Stimulated activated CD8-positive, alpha-beta memory T cell treated with anti-CD3 and anti-CD28 coated beads, Interleukin-15, amount 100 ng/mL, for 4 hours (primary cell): ENCODE data around the gene IFNL3.
"Not testable (repeated sequence)": the region's sequence is repeated elsewhere in the genome, so short reads cannot be mapped to it uniquely, and the experiment has no call there.

Source experiments
- DNase-seq, 2 donors: peaks; one replicate each; pipeline ENCODE4 v3.0.0-alpha.2; 2020; ENCODE audit warnings: low read depth in 2 of 2

IFNL3 gene

DNA sequence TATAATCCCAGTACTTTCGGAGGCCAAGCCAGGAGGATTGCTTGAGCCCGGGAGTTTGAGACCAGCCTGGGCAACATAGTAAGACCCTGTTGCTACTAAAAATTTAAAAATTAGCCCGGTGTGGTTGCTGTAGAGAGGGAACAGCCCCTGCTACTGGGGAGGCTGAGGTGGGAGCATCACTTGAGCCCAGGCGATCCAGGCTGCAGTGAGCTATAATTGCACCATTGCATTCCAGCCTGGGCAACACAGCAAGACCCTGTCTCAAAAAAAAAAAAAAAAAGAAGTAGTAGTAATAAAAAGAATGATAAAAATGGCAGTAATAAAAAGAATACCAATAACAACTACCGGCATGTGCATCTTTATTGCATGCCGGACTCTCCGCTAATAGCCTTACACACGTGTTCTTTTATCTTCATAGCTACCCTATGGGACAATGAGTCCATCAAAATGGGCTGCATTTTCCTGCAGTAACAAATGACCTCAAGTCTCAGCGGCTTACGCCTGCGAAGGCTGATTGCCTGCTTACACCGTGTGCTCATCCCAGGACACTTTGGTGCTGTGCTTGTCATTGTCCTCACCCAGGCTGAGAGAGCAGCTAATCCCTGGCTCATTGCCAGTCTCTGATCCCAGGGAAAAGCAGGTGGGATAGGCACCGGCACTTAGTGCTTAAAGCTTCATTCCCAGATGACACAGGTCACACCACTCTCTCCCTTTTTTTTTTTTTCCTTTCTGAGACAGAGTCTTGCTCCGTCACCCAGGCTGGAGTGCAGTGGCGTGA lies 26.4 kb downstream of the IFNL3 start:
- no peak for DNase-seq

DNA sequence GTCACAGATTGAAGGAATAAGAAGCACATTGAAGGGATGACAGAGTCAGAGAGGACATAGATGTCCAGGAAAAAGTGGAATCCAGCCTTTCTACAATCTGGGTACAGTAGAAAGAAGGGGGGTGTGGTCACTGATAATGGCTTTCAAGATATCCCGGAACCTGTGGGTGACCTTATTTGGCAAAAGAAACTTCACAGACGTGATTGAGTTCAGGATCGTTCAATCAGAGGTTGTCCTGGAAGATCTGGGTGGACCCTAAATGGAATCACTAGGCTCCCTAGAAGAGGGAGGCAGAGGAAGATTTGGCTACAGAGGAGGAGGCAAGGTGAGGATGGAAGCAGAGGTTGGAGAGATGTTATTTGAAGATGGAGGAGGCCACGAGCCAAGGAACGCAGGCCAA lies 27.7 kb downstream of the IFNL3 start:
- no peak for DNase-seq

DNA sequence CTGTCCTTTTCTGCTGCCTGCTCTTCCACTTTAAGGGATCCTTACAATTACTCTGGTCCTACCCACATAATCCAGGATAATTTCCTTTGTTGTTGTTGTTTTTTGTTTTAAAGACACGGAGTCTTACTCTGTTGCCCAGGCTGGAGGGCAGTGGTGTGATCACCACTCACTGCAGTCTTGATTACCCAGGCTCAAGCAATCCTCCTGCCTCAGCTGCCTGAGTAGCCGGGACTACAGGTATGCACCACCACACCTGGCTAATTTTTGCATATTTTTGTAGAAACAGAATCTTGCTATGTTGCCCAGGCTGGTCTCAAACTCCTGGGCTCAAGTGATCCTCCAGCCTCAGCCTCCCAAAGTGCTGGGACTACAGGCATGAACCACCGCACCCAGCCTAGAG lies 29.5 kb downstream of the IFNL3 start:
- not testable (repeated sequence) for DNase-seq

DNA sequence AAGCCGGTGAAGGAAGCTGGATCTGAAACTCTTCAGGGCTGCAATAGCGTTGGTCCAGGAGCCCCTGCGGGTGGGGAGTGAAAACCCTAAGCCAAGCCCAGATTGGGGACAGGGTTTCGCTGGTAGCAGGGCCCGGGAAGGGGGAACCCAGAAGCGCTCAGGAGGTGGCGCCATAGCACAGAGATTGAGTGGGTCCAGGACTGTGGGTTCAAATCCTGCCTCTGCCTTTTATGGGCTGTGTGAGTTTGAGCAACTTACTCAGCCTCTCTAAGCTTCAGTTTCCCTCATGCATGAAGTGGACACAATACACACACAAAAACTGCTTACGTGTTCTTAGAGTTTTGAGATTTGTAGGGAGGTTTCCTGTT lies 32.4 kb downstream of the IFNL3 start:
- peak in 1 of 2 donors; percentile 13 for DNase-seq

DNA sequence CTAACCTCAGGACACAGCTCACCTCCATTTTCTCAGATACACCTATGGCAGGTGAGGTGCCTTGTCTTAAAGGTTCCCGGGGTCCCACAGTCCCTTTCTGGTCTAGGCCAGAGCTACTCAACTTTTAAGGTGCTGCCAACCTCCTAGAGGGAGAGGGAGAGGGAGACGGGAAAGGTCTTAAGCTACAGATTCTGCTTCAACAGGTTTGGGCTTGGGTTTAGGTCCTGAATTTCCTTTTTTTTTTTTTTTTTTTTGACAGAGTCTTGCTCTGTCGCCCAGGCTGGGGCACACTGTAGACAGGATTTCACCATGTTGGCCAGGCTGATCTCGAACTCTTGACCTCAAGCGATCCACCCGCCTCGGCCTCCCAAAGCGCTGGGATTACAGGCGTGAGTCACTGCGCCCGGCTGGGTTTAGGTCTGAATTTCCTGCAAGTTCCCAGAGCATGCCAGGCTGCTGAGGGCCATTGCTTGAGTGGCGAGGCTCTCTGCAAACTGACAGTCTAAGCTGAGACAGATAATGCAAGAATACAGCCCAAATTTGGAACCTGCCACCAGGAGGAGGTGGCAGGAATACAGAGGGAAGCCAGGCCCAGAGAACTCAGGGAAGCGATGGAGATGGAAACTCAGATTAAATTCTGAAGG lies 33.0 kb downstream of the IFNL3 start:
- DNase-seq = no peak

DNA sequence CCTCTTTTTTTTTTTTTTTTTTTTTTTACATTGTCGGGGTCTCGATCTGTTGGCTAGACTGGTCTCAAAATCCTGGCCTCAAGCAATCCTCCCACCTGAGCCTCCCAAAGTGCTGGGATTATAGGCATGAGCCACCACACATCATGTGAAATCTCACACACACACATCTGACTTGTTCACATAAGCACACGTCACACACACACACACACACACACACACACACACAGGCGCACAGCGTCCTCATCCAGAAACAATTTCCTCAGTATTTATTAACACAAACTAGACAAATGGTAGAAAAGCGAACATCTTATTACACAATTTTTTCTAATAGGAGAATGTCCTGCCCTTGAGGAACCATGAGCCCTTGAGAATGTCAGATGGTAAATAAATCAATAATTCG lies 35.6 kb downstream of the IFNL3 start:
- DNase-seq = no peak

DNA sequence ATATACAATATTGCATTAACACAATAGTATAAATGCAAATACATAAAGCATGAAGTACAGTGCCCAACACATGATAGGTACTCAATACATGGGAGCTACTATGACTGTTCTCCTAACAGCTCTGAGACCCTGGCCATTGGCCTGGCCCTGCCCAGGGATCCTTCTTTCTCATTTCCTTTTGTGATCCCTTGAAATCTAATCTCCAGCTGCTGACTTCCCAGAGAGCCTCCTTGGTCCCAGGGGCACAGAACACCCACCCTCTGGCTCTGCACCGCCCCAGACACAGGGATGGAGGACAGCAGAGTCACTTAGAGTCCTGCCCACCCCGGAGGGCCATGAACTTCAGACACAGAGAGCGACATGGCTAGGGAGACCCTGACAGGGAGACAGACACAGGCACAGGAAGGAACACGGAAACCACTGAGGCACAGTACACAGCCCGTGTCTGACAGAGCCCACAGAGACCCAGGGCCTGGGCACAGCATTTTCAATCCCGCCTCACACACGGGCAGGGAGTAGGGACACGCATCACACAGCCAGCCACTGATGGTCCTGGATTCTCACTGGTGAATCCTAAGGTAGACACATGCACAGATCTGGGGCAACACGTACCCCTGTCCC lies 36.5 kb downstream of the IFNL3 start:
- no peak for DNase-seq

DNA sequence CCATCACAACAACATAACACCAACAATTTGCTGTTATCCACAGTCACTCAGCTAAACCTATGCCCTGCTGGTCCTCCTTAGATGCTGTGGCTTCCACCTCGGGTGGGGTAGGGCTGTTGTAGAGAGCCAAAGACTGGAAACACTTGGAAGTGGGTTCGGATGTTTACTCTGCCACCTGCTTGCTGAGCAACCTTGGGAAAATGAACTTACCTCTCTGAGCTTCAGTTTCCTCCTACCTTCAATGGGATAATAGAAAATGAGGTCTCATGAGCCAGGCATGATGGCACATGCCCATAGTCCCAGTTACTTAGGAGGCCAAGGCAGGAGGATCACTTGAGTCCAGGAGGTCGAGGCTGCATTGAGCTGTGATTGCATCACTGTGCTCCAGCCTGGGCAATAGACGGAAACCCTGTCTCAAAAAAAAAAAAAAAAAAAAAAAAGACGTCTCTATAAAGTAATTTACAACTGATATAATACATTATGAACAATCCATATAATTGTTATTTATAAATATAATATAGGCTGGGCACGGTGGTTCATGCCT lies 37.4 kb downstream of the IFNL3 start:
- DNase-seq = no peak

DNA sequence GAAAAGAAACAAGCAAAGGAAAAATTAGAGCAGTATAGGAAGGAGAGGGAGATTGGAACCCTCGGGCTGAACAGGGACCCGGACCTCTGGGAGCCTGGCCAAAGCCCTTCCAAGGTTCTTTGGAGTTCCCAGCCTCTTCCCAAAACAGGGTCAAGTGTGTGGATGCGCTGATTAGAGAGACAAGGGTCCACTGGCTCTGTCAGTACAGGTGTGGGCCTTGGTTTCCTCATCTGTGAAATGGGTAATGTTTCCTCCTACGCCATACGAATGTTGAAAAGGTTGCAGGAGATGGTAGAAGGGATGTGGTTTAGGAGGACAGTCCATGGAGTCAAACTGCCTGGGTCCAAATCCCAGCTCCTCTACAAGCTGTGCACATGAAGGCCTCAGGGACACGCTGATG lies 38.7 kb downstream of the IFNL3 start:
- no peak for DNase-seq

DNA sequence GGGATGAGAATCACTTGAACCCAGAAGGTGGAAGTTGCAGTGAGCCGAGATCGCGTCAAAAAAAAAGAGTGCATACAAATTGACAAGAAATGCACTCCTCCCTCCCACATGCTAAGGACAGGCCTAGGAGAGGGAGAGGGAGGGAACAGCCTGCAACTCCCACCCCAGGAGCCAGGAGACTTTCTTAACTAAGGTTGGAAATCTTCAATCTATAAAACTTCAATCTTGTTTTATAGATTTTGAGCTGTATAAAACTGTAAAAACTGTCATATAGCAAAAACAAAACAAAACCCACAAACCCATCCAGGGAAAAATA lies 39.4 kb downstream of the IFNL3 start:
- DNase-seq = no peak

DNA sequence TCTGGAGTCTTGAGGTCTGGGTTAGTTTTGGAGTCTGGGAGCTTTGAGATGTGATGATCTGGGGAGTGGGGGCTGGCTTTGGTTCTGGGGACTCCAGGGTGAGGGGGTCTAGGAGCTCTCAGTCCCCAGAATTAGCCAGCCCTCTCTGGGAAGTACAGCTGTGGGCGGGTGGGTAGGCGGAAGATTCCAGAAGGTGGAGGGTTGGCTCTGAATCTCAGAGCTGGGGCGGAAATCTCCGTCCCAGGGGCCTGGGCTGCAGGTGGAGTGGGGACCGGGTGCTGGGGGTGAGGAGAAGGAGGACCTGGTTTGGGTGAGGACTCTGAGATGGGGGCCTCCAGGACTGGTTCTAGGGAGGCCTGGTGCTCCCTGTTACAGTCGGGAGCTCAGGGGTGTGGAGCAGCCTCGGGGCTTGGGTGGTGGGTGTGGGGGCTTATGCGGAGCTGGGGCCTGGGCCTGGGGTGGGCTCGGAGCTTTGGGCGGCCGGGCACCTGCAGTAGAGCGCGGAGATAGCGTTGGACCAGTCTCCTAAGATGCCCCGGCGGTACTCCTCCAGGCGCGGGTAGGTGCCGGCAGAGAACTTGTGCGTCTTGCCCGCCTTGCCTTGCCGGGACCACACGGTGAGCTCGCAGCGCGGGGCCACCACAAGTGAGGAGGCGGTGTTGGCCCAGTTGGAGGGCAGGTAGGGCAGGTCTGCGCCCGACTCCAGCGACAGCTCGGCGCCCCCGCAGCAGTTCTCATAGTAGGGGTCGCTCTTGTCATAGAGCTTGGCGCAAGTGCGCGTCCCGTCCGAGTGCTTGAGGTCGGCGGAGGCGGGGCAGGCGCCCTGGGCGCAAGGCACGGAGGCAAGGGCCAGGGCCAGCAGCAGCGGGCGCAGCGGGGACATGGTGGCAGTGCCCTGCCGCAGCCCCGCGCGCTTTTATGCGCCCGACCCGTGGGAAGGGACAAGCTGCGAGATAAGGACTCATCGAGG lies 41.1 kb downstream of the IFNL3 start, which contains the start of gene SYCN:
Gene SYCN, minus strand, starts transcription at position 892 of the 970 bp plus-strand sequence. Its CDS starts 9 bp downstream, at position 883.
- no peak for DNase-seq

DNA sequence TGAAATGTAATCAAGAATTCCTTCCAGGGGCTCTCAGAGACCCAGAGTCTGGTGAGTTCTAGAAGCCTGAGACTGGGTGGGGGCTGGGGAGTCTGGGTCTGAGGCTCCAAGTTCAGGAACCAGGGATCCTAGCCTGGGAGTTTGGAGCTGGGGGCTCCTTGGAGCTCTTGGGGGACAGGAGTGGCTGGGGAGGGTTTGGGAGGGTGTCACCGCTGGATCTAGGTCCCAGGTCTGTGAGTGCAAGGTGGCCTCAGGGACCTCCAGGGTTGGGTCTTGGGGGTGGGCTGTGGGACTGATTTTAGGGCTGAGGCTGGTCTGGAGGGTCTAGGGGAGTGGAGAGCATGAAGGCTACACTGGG lies 41.8 kb downstream of the IFNL3 start:
- DNase-seq = no peak

DNA sequence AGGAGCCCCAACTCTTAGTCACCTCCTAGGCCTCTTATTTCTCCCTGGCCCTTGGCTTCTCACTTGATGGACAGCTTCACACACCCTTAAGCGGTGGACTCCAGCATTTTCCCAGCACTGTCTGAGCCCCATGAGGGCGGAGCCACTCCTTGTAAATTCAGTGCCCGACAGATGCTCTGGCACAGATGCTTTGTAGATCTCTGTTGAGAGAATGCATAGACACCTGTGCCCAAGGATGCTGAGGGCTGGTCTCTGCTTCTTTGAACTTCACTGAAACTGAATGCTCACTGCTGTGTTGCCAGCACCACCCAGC lies 44.0 kb downstream of the IFNL3 start:
- DNase-seq = no peak

DNA sequence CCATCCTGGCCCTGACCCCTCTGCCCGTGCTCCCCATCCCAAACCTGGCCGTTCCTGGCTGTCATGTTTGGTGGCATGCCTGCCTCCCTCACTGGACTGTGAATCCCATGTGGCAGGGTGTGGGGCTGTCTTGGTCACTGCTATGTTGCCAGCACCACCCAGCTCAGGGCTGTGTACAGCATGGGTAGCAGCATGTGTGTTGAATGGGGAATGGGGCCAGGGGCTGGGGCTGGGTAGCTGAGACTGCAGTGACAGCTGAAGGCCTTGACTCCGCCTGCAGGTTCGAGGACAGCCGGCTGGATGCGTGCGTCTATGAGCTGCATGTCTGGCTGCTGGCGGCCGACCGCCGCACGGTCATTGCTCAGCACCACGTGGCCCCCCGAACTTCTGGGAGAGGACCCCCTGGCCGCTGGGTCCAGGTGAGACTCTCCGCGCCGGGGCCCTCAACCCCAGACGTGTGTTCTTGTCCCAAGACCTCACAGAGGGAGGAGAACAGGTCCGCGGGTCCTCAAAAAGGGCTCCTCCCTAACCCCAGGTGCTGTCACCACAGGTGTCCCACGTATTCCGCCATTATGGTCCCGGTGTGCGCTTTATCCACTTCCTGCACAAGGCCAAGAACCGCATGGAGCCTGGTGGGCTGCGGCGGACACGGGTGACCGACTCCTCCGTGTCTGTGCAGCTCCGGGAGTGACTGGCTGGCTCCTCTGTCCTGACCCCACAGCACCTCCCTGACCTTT lies 44.6 kb downstream of the IFNL3 start:
- no peak for DNase-seq

DNA sequence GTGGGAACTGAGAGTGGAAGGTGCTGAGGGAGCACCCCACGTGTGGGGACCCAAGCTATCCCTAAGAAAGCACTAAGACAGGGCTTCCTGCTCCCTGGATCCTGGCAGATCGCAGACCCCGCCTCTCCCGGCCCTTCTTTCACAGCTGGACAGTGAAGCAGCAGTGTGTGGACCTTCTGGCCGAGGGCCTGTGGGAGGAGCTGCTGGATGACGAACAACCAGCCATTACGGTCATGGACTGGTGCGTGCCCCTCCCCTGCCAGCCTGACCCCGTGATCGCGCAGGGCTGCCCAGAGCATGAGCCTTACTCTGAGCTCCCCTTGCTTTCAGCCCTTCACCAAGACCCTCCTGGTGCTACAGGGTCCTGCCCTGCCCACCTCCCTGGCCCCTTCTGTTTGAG lies 45.8 kb downstream of the IFNL3 start:
- DNase-seq = no peak

DNA sequence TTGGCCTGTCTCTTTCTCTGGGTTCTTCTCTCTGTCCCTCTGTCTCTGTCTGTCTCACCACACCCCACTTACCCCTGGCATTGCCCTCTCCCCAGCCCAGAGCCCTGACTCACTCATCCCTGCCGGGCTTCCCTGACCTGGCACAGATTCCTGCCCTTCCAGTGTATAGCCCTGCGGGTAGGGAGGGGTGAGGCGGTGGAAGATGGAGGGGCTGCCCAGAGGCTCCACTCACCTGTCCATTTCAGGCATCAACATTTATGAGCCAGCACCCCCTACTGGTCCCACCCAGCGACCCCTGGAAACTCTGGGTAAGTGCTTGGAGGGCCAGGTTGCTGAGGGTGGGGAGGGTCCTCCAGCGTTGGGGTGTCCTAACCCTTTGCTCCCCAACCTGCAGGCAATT lies 47.0 kb downstream of the IFNL3 start:
- no peak for DNase-seq

DNA sequence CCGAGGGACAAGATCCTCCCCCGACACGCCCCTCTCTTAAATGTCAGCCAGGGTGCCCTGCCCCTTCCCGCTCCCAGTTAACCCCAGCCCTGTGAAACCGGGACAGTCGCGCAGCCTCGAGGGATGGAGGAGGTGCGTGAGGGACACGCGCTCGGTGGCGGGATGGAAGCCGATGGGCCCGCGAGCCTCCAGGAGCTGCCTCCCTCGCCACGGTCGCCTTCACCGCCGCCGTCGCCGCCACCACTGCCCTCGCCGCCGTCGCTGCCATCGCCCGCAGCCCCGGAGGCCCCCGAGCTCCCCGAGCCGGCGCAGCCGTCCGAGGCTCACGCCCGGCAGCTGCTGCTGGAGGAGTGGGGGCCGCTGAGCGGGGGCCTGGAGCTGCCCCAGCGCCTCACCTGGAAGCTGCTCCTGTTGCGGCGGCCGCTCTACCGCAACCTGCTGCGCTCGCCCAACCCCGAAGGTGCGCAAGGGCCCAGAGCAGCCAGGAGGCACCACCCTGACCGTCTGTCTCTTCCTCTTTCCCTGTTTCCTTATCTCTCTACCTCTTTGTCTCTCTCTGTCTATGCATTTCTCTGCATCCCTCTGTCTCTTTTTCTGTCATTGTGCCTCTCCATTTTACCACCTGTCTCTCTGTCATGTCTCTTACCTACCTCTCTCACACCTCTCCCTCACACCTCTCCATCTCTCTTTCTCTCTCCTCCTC lies 47.8 kb downstream of the IFNL3 start, which contains the start of gene NCCRP1:
Gene NCCRP1, plus strand, starts transcription at position 105 of the 703 bp plus-strand sequence. Its CDS starts 19 bp downstream, at position 124.
- no peak for DNase-seq

DNA sequence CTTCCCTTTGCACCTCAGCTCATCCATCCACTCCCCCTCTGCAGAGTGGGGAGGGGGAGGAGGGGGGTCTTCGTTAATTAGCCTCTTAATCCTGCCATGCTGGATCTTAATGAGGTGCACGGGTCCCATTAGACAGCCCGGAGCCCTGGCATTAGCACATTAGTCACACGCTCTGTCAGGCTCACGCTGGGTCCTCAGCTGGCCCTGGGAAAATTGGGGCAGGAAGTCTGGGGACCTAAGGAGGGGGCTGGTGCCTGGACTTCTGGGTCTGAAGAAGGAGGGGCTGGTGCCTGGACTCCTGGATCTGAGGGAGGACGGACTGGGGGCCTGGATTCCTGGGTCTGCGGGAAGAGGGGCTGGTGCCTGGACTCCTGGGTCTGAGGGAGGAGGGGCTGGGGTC lies 48.5 kb downstream of the IFNL3 start:
- DNase-seq = no peak

DNA sequence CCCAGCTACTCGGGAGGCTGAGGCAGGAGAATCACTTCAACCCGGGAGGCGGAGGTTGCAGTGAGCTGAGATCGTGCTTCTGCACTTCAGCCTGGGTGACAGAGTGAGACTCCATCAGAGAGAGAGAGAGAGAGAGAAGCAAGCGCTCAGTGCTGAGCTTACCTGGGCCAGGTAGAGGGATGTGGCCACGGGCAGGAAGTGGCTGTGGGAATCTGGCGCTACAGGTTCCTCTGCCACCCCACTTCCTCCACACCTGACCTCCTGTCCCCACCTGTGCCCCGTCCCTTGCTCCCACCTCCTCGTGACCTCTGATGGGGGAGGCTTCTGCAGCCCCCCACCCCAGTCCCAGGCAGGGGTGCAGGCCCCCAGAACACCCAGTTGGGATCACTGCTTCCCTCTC lies 49.1 kb downstream of the IFNL3 start:
- DNase-seq = no peak

DNA sequence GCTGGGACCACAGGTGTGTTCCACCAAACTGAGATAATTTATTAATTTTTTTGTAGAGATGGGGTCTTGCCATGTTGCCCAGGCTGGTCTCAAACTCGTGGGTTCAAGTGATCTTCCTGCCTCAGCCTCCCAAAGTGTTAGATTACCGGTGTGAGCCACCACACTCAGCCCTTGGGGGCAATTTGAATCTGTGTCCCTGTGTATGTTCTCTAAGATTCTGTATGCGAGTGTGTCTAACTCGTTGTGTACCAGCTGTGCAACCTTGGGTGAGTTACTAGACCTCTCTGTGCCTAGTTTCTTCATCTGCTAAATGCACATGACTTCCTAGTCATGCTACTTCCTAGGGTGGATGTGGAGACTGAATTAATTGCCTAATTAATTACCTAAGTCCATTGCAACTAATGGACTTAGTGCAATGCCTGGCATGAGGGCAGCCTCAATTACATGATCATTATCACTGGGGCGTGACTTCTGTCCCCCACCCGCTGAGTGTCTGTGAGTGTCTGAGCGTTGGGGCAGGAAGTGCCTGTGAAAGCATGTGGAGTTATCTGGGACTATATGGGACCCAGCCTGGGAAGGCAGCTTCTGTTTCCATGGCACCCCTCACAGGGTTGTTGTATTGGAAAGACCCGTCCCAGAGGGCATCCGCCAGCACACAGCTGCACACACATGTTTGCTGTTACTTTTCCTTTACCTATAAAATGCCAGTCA lies 49.8 kb downstream of the IFNL3 start:
- DNase-seq = no peak
